HepG2 (cell line): ENCODE data around the gene CARMIL3. TPM values are rescaled to one million over a fixed set of nuclear protein-coding genes. Genes with fewer than 3 reads are reported as not detected.
"Not testable (repeated sequence)": the region's sequence is repeated elsewhere in the genome, so short reads cannot be mapped to it uniquely, and the experiment has no call there.

Experiments used
- ATAC-seq: fragments of 200-7000 bp; cut with Tn5 transposase; 3 replicates; pipeline ENCODE4 v1.9.1; 2020; ENCODE audit warnings: mild to moderate bottlenecking, moderate library complexity
- BruUV-seq: library from RNA; stranded (reverse); fragments of 400-500 nt; replicated peaks from 2 replicates; lab custom pipeline; 2021; lab: Mats Ljungman, UMichigan
- CTCF ChIA-PET: fragments of 300-600 bp; formaldehyde crosslinking; extraction: SDS; loops from one replicate; lab custom pipeline; 2021; ENCODE audit warnings: low total read pairs, inconsistent platforms, low intra/inter-chr PET ratio; lab: Yijun Ruan, JAX
- POLR2A ChIA-PET: fragments of 350-600 bp; sonication (Branson Sonifier 250); formaldehyde crosslinking; loops from one replicate; lab custom pipeline; 2020; ENCODE audit warnings: antibody characterized with exemption, inconsistent platforms; lab: Yijun Ruan, JAX
- DNase-seq: peaks from one replicate; pipeline ENCODE4 v3.0.0-alpha.2; 2015; ENCODE audit warnings: low spot score
- FAIRE-seq: peaks from 3 replicates; lab custom pipeline; 2011; peaks lifted over from hg19 to GRCh38; lab: Jason Lieb, UNC
- H2AFZ ChIP-seq: one replicate; pipeline ENCODE4 v1.6.1; 2011; ENCODE audit warnings: low read length, inconsistent platforms
- H3K27ac ChIP-seq: fragments of 300-600 bp; 3 replicates; pipeline ENCODE4 v1.8.0; 2011; ENCODE audit warnings: mixed run types, mild to moderate bottlenecking, mixed read lengths, low read length, inconsistent platforms; ENCODE audit not compliant: insufficient read depth; ENCODE audit errors: extremely low read length
- H3K27me3 ChIP-seq, 2 experiments: fragments of 200-600 bp in 1 of 2; 2 replicates in 1 of 2; 3 replicates in 1 of 2; pipeline versions ENCODE4 v1.6.0 to v1.8.0; 2011; ENCODE audit warnings: low read length in 2 of 2, mild to moderate bottlenecking in 2 of 2, moderate library complexity in 2 of 2, inconsistent platforms in 1 of 2; ENCODE audit not compliant: insufficient read depth in 2 of 2, control insufficient read depth in 1 of 2
- H3K36me3 ChIP-seq, 2 experiments: fragments of 200-600 bp in 1 of 2; replicated peaks in 1 of 2; 2 replicates in 1 of 2; 3 replicates in 1 of 2; pipeline versions ENCODE4 v1.5.1 to v1.8.0; 2011; ENCODE audit warnings: low read length in 2 of 2, inconsistent platforms in 1 of 2; ENCODE audit not compliant: insufficient read depth in 2 of 2, control insufficient read depth in 1 of 2
- H3K4me1 ChIP-seq: 2 replicates; pipeline ENCODE4 v1.5.1; 2012; ENCODE audit warnings: low read length, inconsistent platforms; ENCODE audit not compliant: insufficient read depth
- H3K4me2 ChIP-seq: 2 replicates; pipeline ENCODE4 v1.6.0; 2011; ENCODE audit warnings: low read depth, low read length, inconsistent platforms
- H3K4me3 ChIP-seq, 3 experiments: fragments of 200-600 bp in 1 of 3; sonication (generic), shearing (Covaris generic) in 1 of 3; replicated peaks in 1 of 3; 2 replicates each; pipeline ENCODE4 v1.5.1; 2011 to 2016; ENCODE audit warnings: low read length in 3 of 3, inconsistent platforms in 2 of 3, low read depth in 2 of 3, mild to moderate bottlenecking in 2 of 3, control low read depth in 1 of 3, mixed read lengths in 1 of 3; ENCODE audit not compliant: insufficient read depth in 1 of 3
- H3K79me2 ChIP-seq: one replicate; pipeline ENCODE4 v1.6.1; 2011; ENCODE audit warnings: low read length, inconsistent platforms; ENCODE audit not compliant: insufficient read depth
- H3K9ac ChIP-seq: 2 replicates; pipeline ENCODE4 v1.6.0; 2011; ENCODE audit warnings: mild to moderate bottlenecking, low read depth, low read length, inconsistent platforms; ENCODE audit not compliant: insufficient read depth
- H3K9me3 ChIP-seq: 2 replicates; pipeline ENCODE4 v1.5.1; 2012; ENCODE audit warnings: mild to moderate bottlenecking, low read length
- H4K20me1 ChIP-seq: 2 replicates; pipeline ENCODE4 v1.6.0; 2011; ENCODE audit warnings: inconsistent platforms, mild to moderate bottlenecking, low read length, moderate library complexity; ENCODE audit not compliant: insufficient read depth
- BRD4 ChIP-seq: sonication (generic); formaldehyde crosslinking; IDR thresholded peaks from 2 replicates; pipeline ENCODE4 v1.4.0; 2020; ENCODE audit warnings: missing genetic modification reagents
- CHCHD3 ChIP-seq: sonication (generic); formaldehyde crosslinking; IDR thresholded peaks from 2 replicates; pipeline ENCODE4 v1.8.0; 2022; ENCODE audit warnings: mild to moderate bottlenecking, missing genetic modification reagents, moderate library complexity
- HOXA7 ChIP-seq: sonication (generic); formaldehyde crosslinking; IDR thresholded peaks from 2 replicates; pipeline ENCODE4 v1.8.1; 2022; ENCODE audit warnings: mild to moderate bottlenecking, missing genetic modification reagents, moderate library complexity
- JARID2 ChIP-seq: sonication (generic); formaldehyde crosslinking; IDR thresholded peaks from 2 replicates; pipeline ENCODE4 v1.8.1; 2023; ENCODE audit warnings: missing genetic modification reagents, inconsistent platforms; ENCODE audit not compliant: insufficient replicate concordance
- KAT8 ChIP-seq: IDR thresholded peaks from 2 replicates; pipeline ENCODE4 v1.6.1; 2016; ENCODE audit warnings: missing genetic modification reagents, missing compliant biosample characterization
- ZNF101 ChIP-seq: sonication (generic); formaldehyde crosslinking; IDR thresholded peaks from 2 replicates; pipeline ENCODE4 v1.4.0; 2020; ENCODE audit warnings: mild to moderate bottlenecking, low read depth, missing genetic modification reagents, borderline replicate concordance
- WGBS: methylation state at CpG from one replicate; pipeline ENCODE4 v1.1.6; 2017; ENCODE audit warnings: low lambda C conversion rate; 5-methylcytosine and 5-hydroxymethylcytosine counted together
- in situ Hi-C: cut with HindIII; loops from 2 replicates; pipeline ENCODE4 v1.10.0; 2017; ENCODE audit warnings: low pct_unique_long_range_greater_than_20kb; ENCODE audit not compliant: extremely low pct_ligation_motif_present
- intact Hi-C: fragments of 100-400 bp; cut with micrococcal nuclease; formaldehyde crosslinking; loops from one replicate; pipeline ENCODE4 v1.10.0; 2022; ENCODE audit not compliant: unreplicated experiment
- polyA plus RNA-seq, 8 experiments: library from polyadenylated mRNA; depleted of rRNA in 3 of 8; stranded (reverse) in 7 of 8; unstranded in 1 of 8; fragments of >200 nt; fragmentation: Illumina TruSeq in 4 of 8; extraction: Trizol in 4 of 8; gene quantifications; 2 replicates each; pipeline versions ENCODE4 v1.2.1 to v1.2.3, GENCODE V29; 2011 to 2016; ENCODE audit warnings: low read depth in 4 of 8, missing spikeins in 1 of 8, mixed read lengths in 1 of 8; ENCODE audit not compliant: insufficient read depth in 1 of 8
- total RNA-seq, 5 experiments: library from RNA; depleted of rRNA; stranded (reverse); fragments of >200 nt; fragmentation: Illumina TruSeq; extraction: Trizol; gene quantifications; 2 replicates each; pipeline ENCODE4 v1.2.3, GENCODE V29; 2016; ENCODE audit warnings: low read depth in 1 of 5
- TF ChIP-seq, protein P1 (sequence below): sonication (generic); formaldehyde crosslinking; IDR thresholded peaks from 2 replicates; pipeline ENCODE4 v1.5.0; 2020; ENCODE audit warnings: missing genetic modification reagents, mild to moderate bottlenecking, borderline replicate concordance
- TF ChIP-seq, protein P2 (sequence below): sonication (generic); formaldehyde crosslinking; IDR thresholded peaks from 2 replicates; pipeline ENCODE4 v1.9.0; 2021; ENCODE audit warnings: missing genetic modification reagents, mild to moderate bottlenecking, borderline replicate concordance
- TF ChIP-seq, protein P3 (sequence below): sonication (generic); formaldehyde crosslinking; IDR thresholded peaks from 2 replicates; pipeline ENCODE4 v1.5.1; 2020; ENCODE audit warnings: missing genetic modification reagents, mild to moderate bottlenecking, borderline replicate concordance

CARMIL3 gene
- total and polyA plus RNA-seq, 2 of the 13 experiments (the other 11 are each of a cell fraction or from before 2014, with no cell fraction given), result 0.27 to 0.55 TPM

DNA sequence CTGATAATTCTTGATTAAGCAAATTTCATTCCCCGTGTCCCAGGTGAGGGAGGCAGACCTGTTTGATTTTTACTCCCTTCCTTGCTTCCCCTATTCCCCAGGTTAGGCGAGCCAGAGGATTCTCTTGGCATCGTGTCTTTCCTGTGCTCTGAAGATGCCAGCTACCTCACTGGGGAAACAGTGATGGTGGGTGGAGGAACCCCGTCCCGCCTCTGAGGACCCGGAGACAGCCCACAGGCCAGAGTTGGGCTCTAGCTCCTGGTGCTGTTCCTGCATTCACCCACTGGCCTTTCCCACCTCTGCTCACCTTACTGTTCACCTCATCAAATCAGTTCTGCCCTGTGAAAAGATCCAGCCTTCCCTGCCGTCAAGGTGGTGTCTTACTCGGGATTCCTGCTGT is 1.1 kb upstream of the CARMIL3 start:
- in situ Hi-C loops, result loop anchor here (5.0 kb wide), 1 partner anchor 43 kb away; no protein-coding TSS in a partner anchor
- TF ChIP-seq HOXA7 (CRISPR knock-in tag) (0 out of 2 replicates have a peak, but pooled peaks have one; percentile 8), BRD4 (CRISPR knock-in tag) (peak; percentile 1; the same call in 1 of the 2 replicates)
- TF ChIP-seq, protein P1, sequence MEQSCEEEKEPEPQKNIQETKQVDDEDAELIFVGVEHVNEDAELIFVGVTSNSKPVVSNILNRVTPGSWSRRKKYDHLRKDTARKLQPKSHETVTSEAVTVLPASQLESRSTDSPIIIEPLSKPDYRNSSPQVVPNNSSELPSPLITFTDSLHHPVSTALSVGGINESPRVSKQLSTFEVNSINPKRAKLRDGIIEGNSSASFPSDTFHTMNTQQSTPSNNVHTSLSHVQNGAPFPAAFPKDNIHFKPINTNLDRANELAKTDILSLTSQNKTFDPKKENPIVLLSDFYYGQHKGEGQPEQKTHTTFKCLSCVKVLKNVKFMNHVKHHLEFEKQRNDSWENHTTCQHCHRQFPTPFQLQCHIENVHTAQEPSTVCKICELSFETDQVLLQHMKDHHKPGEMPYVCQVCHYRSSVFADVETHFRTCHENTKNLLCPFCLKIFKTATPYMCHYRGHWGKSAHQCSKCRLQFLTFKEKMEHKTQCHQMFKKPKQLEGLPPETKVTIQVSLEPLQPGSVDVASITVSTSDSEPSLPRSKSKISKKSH (CRISPR knock-in tag), result 0 out of 2 replicates have a peak, but pooled peaks have one; percentile 4
- H3K27ac ChIP-seq, H4K20me1 ChIP-seq, H2AFZ ChIP-seq, DNase-seq, CTCF ChIA-PET, H3K79me2 ChIP-seq, FAIRE-seq, H3K36me3 ChIP-seq, BruUV-seq, H3K4me3 ChIP-seq, ATAC-seq, H3K9ac ChIP-seq, intact Hi-C loops, H3K9me3 ChIP-seq: not testable (repeated sequence)
- POLR2A ChIA-PET, result interaction anchor here (1.1 to 5.6 kb wide), 6 partner anchors 8 to 138 kb away, joined by 3 to 124 read pairs (median 7); partner anchors contain the start of genes EMC9, IPO4, PCK2 and PSME1
- peaks cover 31% of the 10 kb centered on the region for H3K4me1 ChIP-seq
- peaks cover 15 to 65% of the 10 kb centered on the region in 2 experiments for H3K27me3 ChIP-seq
- peak overlapping the region; percentile 98; the same call in 1 of the 2 replicates for H3K4me2 ChIP-seq
- WGBS, result 59% methylated on average over 8 of the region's 8 CpGs

DNA sequence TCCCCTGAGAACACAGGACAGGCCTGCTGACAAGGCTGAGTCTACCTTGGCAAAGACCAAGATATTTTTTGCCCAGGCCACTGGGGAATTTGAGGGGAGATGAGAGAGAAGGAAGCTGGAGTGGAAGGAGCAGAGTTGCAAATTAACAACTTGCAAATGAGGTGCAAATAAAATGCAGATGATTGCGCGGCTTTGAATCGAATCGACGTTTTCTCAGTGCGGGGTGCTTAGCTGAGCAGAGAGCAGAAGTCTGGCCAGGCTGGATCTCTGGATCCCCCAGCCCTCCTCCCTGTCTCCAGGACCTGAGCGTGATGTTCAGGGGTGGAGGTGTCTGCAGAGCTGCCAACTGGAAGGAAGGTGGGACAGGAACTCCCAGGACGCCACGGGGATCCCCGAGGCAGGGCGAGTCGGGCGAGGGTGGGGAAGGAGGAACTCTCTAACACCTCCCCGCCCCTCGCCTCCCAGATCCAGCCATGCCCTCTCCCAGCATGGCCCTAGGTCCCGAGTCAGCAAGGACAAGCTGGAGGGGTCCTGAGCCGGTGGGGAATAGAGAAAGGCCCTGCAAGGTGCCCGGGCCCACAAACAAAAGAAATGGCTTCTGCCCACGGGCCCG is 527 bp upstream of the CARMIL3 start:
- Histone ChIP-seq H3K27me3 (peaks cover 16 to 70% of the 10 kb centered on the region in 2 experiments), H3K9ac (peak overlapping the region; percentile 51), H2AFZ (peak overlapping the region; percentile 1), H4K20me1 (no peaks in the 10 kb centered on the region), H3K27ac (no peak overlapping the region), H3K4me3 (peak overlapping the region; percentile 61 to 85 (median 71)), H3K79me2 (no peaks in the 10 kb centered on the region), H3K9me3 (no peaks in the 10 kb centered on the region), H3K4me2 (peak overlapping the region; percentile 98), H3K4me1 (peaks cover 31% of the 10 kb centered on the region), H3K36me3 (no peaks in the 10 kb centered on the region)
- peak; percentile 4 for ATAC-seq
- intact Hi-C loops (no loop called here), in situ Hi-C loops (loop anchor here (5.0 kb wide), 1 partner anchor 44 kb away; no protein-coding TSS in a partner anchor)
- no TSS peak for BruUV-seq
- DNase-seq, result no peak
- WGBS, result 58% methylated on average over 20 of the region's 20 CpGs
- no peak for FAIRE-seq
- POLR2A ChIA-PET, result interaction anchor here (0.7 to 5.6 kb wide), 21 partner anchors 9 to 220 kb away, joined by 3 to 124 read pairs (median 5); partner anchors contain the start of genes DCAF11, DHRS4L2, EMC9 and IPO4
- CTCF ChIA-PET, result interaction anchor here (1.6 kb wide), 1 partner anchor 38 kb away, joined by 4 read pairs; no protein-coding TSS in a partner anchor
- TF ChIP-seq JARID2 (CRISPR knock-in tag) (peak; percentile 27), CHCHD3 (CRISPR knock-in tag) (0 out of 2 replicates have a peak, but pooled peaks have one; percentile 67), ZNF101 (CRISPR knock-in tag) (peak; percentile 32; the same call in 1 of the 2 replicates), KAT8 (CRISPR knock-in tag) (0 out of 2 replicates have a peak, but pooled peaks have one; percentile 28)
- TF ChIP-seq, protein P2, sequence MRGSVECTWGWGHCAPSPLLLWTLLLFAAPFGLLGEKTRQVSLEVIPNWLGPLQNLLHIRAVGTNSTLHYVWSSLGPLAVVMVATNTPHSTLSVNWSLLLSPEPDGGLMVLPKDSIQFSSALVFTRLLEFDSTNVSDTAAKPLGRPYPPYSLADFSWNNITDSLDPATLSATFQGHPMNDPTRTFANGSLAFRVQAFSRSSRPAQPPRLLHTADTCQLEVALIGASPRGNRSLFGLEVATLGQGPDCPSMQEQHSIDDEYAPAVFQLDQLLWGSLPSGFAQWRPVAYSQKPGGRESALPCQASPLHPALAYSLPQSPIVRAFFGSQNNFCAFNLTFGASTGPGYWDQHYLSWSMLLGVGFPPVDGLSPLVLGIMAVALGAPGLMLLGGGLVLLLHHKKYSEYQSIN (CRISPR knock-in tag), result no peak
- TF ChIP-seq, protein P3, sequence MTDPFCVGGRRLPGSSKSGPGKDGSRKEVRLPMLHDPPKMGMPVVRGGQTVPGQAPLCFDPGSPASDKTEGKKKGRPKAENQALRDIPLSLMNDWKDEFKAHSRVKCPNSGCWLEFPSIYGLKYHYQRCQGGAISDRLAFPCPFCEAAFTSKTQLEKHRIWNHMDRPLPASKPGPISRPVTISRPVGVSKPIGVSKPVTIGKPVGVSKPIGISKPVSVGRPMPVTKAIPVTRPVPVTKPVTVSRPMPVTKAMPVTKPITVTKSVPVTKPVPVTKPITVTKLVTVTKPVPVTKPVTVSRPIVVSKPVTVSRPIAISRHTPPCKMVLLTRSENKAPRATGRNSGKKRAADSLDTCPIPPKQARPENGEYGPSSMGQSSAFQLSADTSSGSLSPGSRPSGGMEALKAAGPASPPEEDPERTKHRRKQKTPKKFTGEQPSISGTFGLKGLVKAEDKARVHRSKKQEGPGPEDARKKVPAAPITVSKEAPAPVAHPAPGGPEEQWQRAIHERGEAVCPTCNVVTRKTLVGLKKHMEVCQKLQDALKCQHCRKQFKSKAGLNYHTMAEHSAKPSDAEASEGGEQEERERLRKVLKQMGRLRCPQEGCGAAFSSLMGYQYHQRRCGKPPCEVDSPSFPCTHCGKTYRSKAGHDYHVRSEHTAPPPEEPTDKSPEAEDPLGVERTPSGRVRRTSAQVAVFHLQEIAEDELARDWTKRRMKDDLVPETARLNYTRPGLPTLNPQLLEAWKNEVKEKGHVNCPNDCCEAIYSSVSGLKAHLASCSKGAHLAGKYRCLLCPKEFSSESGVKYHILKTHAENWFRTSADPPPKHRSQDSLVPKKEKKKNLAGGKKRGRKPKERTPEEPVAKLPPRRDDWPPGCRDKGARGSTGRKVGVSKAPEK (CRISPR knock-in tag), result 0 out of 2 replicates have a peak, but pooled peaks have one; percentile 43
